ENCODE measurements around the gene ABLIM2. TPM values are rescaled to one million over a fixed set of nuclear protein-coding genes. Genes with fewer than 3 reads are reported as not detected.

ABLIM2 gene
- polyA plus RNA-seq, 1 donor, result 16.0 TPM

GRCh38 chr4:8044244-8044643 is 114.4 kb downstream of the ABLIM2 start:
- no peak for DNase-seq

GRCh38 chr4:8043596-8043995 is 115.0 kb downstream of the ABLIM2 start:
- no peak for DNase-seq

- no peak for DNase-seq
Measured at GRCh38 chr4:8041868-8042267, 116.7 kb downstream of the ABLIM2 start.

GRCh38 chr4:8041172-8041571 is 117.4 kb downstream of the ABLIM2 start:
- DNase-seq, result no peak

- DNase-seq, result no peak
Measured at GRCh38 chr4:8040607-8041006, 118.0 kb downstream of the ABLIM2 start.

- DNase-seq, result no peak
Measured at GRCh38 chr4:8039853-8040252, 118.8 kb downstream of the ABLIM2 start.

GRCh38 chr4:8039290-8039689 is 119.3 kb downstream of the ABLIM2 start:
- no peak for DNase-seq

- DNase-seq, result no peak
Measured at GRCh38 chr4:8038719-8039251, 119.8 kb downstream of the ABLIM2 start.

GRCh38 chr4:8038083-8038482 is 120.5 kb downstream of the ABLIM2 start:
- DNase-seq, result no peak

- no peak for DNase-seq
Measured at GRCh38 chr4:8037150-8037769, 121.4 kb downstream of the ABLIM2 start.

- no peak for DNase-seq
Measured at GRCh38 chr4:8035371-8035780, 123.2 kb downstream of the ABLIM2 start.

GRCh38 chr4:8033829-8034528 is 124.6 kb downstream of the ABLIM2 start:
- DNase-seq, result no peak

- DNase-seq, result no peak
Measured at GRCh38 chr4:8033067-8033755, 125.4 kb downstream of the ABLIM2 start.

GRCh38 chr4:8032381-8032780 is 126.2 kb downstream of the ABLIM2 start:
- DNase-seq, result no peak

GRCh38 chr4:8030121-8030781 is 128.4 kb downstream of the ABLIM2 start:
- no peak for DNase-seq

GRCh38 chr4:8029689-8030088 is 128.9 kb downstream of the ABLIM2 start:
- DNase-seq, result no peak

- DNase-seq, result no peak
Measured at GRCh38 chr4:8028884-8029568, 129.6 kb downstream of the ABLIM2 start.

GRCh38 chr4:8028368-8028767 is 130.2 kb downstream of the ABLIM2 start:
- DNase-seq, result no peak

GRCh38 chr4:8026453-8026852 is 132.2 kb downstream of the ABLIM2 start:
- DNase-seq, result no peak

GRCh38 chr4:8025668-8026067 is 132.9 kb downstream of the ABLIM2 start:
- DNase-seq, result no peak

GRCh38 chr4:8024073-8024786 is 134.4 kb downstream of the ABLIM2 start:
- DNase-seq, result no peak

- DNase-seq, result no peak
Measured at GRCh38 chr4:8023696-8024033, 134.9 kb downstream of the ABLIM2 start.

Measured in hindlimb muscle (tissue), 1 donor.